Fibroblast of skin of right biceps (primary cell): Measurements from ENCODE around the gene LYZL1.
"Not testable (repeated sequence)": the region's sequence is repeated elsewhere in the genome, so short reads cannot be mapped to it uniquely, and the experiment has no call there.

Source experiments
- DNase-seq: peaks from one replicate; pipeline ENCODE4 v3.0.0-alpha.2; 2013

Gene LYZL1

GRCh38 chr10:29265210-29265768, 23.6 kb upstream of the LYZL1 start:
- DNase-seq, result no peak

GRCh38 chr10:29266641-29267040, 22.2 kb upstream of the LYZL1 start:
- peak; percentile 42 for DNase-seq

- no peak for DNase-seq
Observed at GRCh38 chr10:29268011-29268410, 20.9 kb upstream of the LYZL1 start.

- DNase-seq, result no peak
Observed at GRCh38 chr10:29269486-29269885, 19.4 kb upstream of the LYZL1 start.

- DNase-seq, result no peak
Observed at GRCh38 chr10:29270883-29271282, 18.0 kb upstream of the LYZL1 start.

- DNase-seq, result no peak
Observed at GRCh38 chr10:29271877-29272276, 17.0 kb upstream of the LYZL1 start.

- DNase-seq, result no peak
Observed at GRCh38 chr10:29273478-29273877, 15.4 kb upstream of the LYZL1 start.

- no peak for DNase-seq
Observed at GRCh38 chr10:29276251-29276850, 12.5 kb upstream of the LYZL1 start.

- no peak for DNase-seq
Observed at GRCh38 chr10:29277296-29277695, 11.6 kb upstream of the LYZL1 start.

- DNase-seq, result no peak
Observed at GRCh38 chr10:29279779-29280487, 8.9 kb upstream of the LYZL1 start.

- no peak for DNase-seq
Observed at GRCh38 chr10:29280488-29280840, 8.4 kb upstream of the LYZL1 start.

GRCh38 chr10:29285624-29286051, 3.2 kb upstream of the LYZL1 start:
- no peak for DNase-seq

GRCh38 chr10:29287635-29288034, 1.2 kb upstream of the LYZL1 start:
- no peak for DNase-seq

GRCh38 chr10:29291561-29291960, 2.7 kb downstream of the LYZL1 start:
- DNase-seq, result not testable (repeated sequence)

- DNase-seq, result not testable (repeated sequence)
Observed at GRCh38 chr10:29292406-29292805, 3.5 kb downstream of the LYZL1 start.

- DNase-seq, result no peak
Observed at GRCh38 chr10:29295813-29296212, 6.9 kb downstream of the LYZL1 start.

- DNase-seq, result no peak
Observed at GRCh38 chr10:29297678-29298077, 8.8 kb downstream of the LYZL1 start.

GRCh38 chr10:29301359-29301910, 12.6 kb downstream of the LYZL1 start:
- no peak for DNase-seq

GRCh38 chr10:29302499-29302898, 13.6 kb downstream of the LYZL1 start:
- no peak for DNase-seq

- peak; percentile 65 for DNase-seq
Observed at GRCh38 chr10:29304264-29304994, 15.6 kb downstream of the LYZL1 start.

GRCh38 chr10:29304995-29305335, 16.1 kb downstream of the LYZL1 start:
- no peak for DNase-seq

- no peak for DNase-seq
Observed at GRCh38 chr10:29306688-29307087, 17.8 kb downstream of the LYZL1 start.

GRCh38 chr10:29308142-29308541, 19.3 kb downstream of the LYZL1 start:
- DNase-seq, result not testable (repeated sequence)

- no peak for DNase-seq
Observed at GRCh38 chr10:29309465-29309864, 20.6 kb downstream of the LYZL1 start.
